Peyer's patch (tissue), 4 donors: ENCODE results near the gene GLI3. TPM values are rescaled to one million over a fixed set of nuclear protein-coding genes. Genes with fewer than 3 reads are reported as not detected.

Experiments used
- DNase-seq, 3 donors: peaks; one replicate each; pipeline ENCODE4 v3.0.0-alpha.2; 2017 to 2019
- H3K27ac ChIP-seq, 4 donors: fragments of 200-600 bp; sonication (generic); one replicate each; pipeline ENCODE4 v1.5.1; 2016 to 2019
- H3K27me3 ChIP-seq, 2 donors: fragments of 200-600 bp; sonication (generic); one replicate each; pipeline ENCODE4 v1.5.1; 2019
- H3K36me3 ChIP-seq, 3 donors: fragments of 200-600 bp; sonication (generic); one replicate each; pipeline ENCODE4 v1.5.1; 2016 to 2019
- H3K4me1 ChIP-seq, 4 donors: fragments of 200-600 bp; sonication (generic); one replicate each; pipeline ENCODE4 v1.5.1; 2016 to 2019
- H3K4me3 ChIP-seq, 4 donors: fragments of 200-600 bp; sonication (generic); 1 replicate in 3 of 4; 2 replicates in 1 of 4; pipeline ENCODE4 v1.5.1; 2016 to 2019; ENCODE audit warnings: mild to moderate bottlenecking in 1 of 4
- H3K9me3 ChIP-seq, 4 donors: fragments of 200-600 bp; sonication (generic); one replicate each; pipeline ENCODE4 v1.5.1; 2016 to 2019; ENCODE audit warnings: mild to moderate bottlenecking in 1 of 4
- CTCF ChIP-seq, 6 experiments: fragments of 450-650 bp in 4 of 6; fragments of 200-600 bp in 2 of 6; sonication (generic) in 1 of 6; IDR thresholded peaks; one replicate each; pipeline ENCODE4 v1.5.1; 2017 to 2019; ENCODE audit warnings: antibody characterized with exemption in 6 of 6, mild to moderate bottlenecking in 3 of 6, moderate library complexity in 1 of 6
- POLR2A ChIP-seq, 2 donors: fragments of 450-650 bp; IDR thresholded peaks; one replicate each; pipeline ENCODE4 v1.5.1; 2017; ENCODE audit warnings: antibody characterized with exemption in 2 of 2, mild to moderate bottlenecking in 2 of 2, moderate library complexity in 2 of 2
- total RNA-seq, 4 donors: library from RNA; depleted of rRNA; stranded (reverse); fragments of >200 nt; gene quantifications; one replicate each; pipeline ENCODE4 v1.1.0, GENCODE V29; 2016

GLI3 gene
- total RNA-seq, 4 donors from 2014 or later: 0.53 to 30.5 (median 3.1) TPM

- Histone ChIP-seq H3K9me3 (no peaks in the 10 kb centered on the region), H3K4me1 (peaks cover 0 to 5% (median 0%) of the 10 kb centered on the region in 4 donors), H3K27ac (no peak overlapping the region), H3K27me3 (no peaks in the 10 kb centered on the region), H3K4me3 (no peak overlapping the region), H3K36me3 (no peaks in the 10 kb centered on the region)
- no peak for DNase-seq
- TF ChIP-seq CTCF (IDR thresholded peaks at IDR 0.05) (no peak), POLR2A (IDR thresholded peaks at IDR 0.05) (no peak)
Measured at GRCh38 chr7:42162560-42163325, 74.3 kb downstream of the GLI3 start.

GRCh38 chr7:42161719-42162118 lies 75.3 kb downstream of the GLI3 start:
- no peak for DNase-seq
- Histone ChIP-seq H3K36me3 (no peaks in the 10 kb centered on the region), H3K4me1 (peaks cover 0 to 5% (median 0%) of the 10 kb centered on the region in 4 donors), H3K4me3 (no peak overlapping the region), H3K27me3 (no peaks in the 10 kb centered on the region), H3K9me3 (no peaks in the 10 kb centered on the region), H3K27ac (no peak overlapping the region)
- TF ChIP-seq POLR2A (IDR thresholded peaks at IDR 0.05) (no peak), CTCF (IDR thresholded peaks at IDR 0.05) (no peak)

- H3K4me1 ChIP-seq: peaks cover 0 to 5% (median 0%) of the 10 kb centered on the region in 4 donors
- TF ChIP-seq CTCF (IDR thresholded peaks at IDR 0.05) (no peak), POLR2A (IDR thresholded peaks at IDR 0.05) (no peak)
- H3K36me3 ChIP-seq: no peaks in the 10 kb centered on the region
- H3K4me3 ChIP-seq: no peak overlapping the region
- no peak overlapping the region for H3K27ac ChIP-seq
- H3K27me3 ChIP-seq: no peaks in the 10 kb centered on the region
- no peaks in the 10 kb centered on the region for H3K9me3 ChIP-seq
- DNase-seq: no peak
Measured at GRCh38 chr7:42161110-42161509, 75.9 kb downstream of the GLI3 start.

GRCh38 chr7:42159130-42159529 lies 77.9 kb downstream of the GLI3 start:
- no peak for TF ChIP-seq CTCF (IDR thresholded peaks at IDR 0.05)
- no peak overlapping the region for H3K27ac ChIP-seq
- H3K36me3 ChIP-seq: no peaks in the 10 kb centered on the region
- H3K4me1 ChIP-seq: peaks cover 0 to 5% (median 0%) of the 10 kb centered on the region in 4 donors
- H3K27me3 ChIP-seq: no peaks in the 10 kb centered on the region
- H3K4me3 ChIP-seq: no peak overlapping the region
- no peaks in the 10 kb centered on the region for H3K9me3 ChIP-seq
- no peak for DNase-seq

GRCh38 chr7:42156967-42157721 lies 79.9 kb downstream of the GLI3 start:
- H3K9me3 ChIP-seq: no peaks in the 10 kb centered on the region
- no peak overlapping the region for H3K27ac ChIP-seq
- no peak overlapping the region for H3K4me3 ChIP-seq
- TF ChIP-seq POLR2A (IDR thresholded peaks at IDR 0.05) (no peak), CTCF (IDR thresholded peaks at IDR 0.05) (no peak)
- H3K36me3 ChIP-seq: no peaks in the 10 kb centered on the region
- DNase-seq: no peak
- H3K27me3 ChIP-seq: no peaks in the 10 kb centered on the region
- peaks cover 0 to 5% (median 0%) of the 10 kb centered on the region in 4 donors for H3K4me1 ChIP-seq
